ENCODE measurements around the gene TMEM164.
"Not testable (repeated sequence)": the region's sequence is repeated elsewhere in the genome, so short reads cannot be mapped to it uniquely, and the experiment has no call there.

Gene TMEM164

DNA sequence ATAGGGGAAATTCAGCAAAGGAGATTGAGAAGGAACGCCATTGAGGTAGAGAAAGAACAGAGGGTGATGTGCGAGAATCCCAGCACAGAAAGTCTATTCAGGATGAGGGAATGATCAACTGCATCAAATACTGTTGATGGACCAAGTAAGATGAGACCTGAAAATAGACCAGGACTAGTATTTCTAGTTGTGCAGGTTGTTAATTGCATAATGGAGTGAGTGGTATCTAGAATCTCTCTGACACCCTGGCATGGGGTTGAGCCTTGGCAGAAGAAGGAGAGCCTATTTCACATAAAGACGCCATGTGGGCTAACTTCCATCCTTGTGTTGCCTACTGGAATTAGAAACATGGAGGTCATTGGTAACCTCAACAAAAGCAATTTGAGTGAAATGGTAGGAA lies 135.6 kb downstream of the TMEM164 start:
- no peak for DNase-seq

DNA sequence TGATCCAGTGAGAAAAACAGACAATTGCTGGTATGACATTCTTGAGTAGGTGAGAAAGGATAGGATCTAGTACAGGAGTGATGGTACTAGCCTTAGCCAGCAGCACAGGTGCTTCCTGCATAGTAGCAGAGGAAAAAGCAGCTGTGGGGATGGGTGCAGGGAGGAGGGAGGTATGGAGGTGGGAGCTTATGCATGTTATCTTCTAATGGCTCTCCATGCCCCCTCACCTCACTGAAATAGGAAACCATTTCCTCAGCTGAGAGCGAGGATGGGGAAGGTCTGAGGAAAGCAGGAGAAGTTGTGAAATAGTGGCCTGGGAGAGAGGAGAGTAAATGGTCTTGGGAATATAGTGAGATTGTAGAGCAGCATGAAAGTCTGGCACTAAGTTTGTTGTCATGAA lies 136.3 kb downstream of the TMEM164 start:
- no peak for DNase-seq

DNA sequence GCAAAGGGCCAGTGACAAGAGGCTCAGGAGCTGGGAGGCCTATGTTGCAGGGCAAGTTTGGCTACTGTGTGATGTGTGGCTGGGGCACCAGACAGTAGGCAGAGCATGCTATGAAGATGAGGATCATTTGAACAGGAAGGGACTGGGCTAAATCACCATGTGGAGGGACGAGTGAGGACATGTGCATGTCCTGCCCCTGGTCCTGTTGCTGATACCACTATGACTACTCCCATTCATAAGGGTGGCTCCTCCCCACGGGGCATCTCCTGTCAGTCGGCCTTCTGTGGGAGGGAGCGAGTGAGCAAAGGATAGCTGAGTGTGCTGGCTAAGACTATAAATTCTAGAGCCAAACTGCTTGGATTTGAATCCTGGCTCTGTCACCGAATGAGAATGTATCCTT lies 139.2 kb downstream of the TMEM164 start:
- no peak for DNase-seq

DNA sequence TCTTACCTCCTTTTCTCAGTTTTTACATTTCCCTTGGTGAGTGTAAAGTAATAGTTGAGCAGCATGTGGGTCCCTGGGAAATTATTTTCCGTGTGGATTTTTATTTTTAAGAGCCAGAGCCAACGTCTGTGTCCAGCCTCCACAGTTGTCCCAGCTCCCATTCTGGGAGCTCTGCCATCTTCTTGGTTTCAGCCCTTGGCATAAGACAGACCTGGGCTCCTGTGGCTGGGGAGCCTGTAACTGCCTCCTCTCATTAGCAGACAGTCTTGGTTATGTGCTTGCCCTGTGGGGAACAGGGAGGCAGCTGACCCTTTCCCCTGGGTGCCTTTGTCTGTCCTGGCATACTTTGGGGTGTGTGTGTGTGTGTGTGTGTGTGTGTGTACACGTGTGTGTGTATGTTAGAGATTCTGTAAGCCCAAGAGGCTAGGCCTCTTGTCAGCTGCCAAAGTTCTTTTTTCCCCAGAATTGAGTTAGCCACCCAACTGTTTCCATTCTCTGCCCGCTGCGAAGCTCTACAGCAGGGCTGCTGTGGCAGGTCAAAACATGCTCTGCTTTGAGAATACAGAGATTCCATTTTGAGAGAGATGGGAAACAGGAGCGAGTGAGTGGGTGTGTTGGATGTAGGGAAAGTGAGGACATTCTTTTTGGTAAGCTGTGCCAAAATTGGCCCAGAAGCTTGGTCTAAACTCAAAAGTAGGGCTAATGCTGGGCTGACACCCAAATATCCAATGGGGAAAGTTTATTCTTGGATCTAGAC lies 140.7 kb downstream of the TMEM164 start:
- DNase-seq: no peak

DNA sequence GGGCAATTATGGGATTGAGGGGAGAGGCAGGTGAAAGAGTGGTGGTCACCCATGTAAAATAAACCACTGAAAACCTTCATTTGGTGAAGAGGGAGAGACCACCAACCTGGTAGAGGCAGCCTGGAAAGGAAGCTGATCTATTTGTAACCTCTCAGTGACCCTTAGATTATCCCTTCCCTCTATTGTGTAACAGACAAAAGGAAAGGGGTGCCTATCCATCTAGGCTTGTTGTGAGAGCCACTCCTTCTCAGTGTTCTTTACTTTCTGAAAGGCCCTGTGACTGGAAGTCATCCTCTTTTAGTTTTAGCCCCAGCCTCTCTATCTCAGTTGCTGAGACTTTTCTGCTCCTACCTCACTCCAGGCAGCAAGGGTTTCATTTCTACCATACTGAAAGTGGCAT lies 142.4 kb downstream of the TMEM164 start:
- no peak for DNase-seq

DNA sequence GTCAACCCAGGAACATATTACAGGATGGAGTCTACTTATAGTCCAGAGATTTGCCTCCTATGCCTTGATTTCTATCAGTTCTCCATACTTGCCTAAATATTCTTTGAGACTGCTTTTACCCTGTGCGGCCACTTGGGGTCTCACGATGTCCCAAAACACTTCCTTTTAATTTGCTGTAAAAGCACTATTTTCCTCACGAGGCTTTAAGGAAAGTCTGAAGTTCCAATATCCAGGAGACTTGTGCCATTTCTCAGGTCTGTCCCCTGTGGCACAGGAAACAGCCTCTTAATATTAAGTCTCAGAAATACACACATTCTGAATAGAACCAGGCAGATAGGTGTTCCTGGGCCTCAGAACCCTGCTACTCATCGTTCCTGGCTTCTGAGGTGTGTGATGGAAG lies 142.9 kb downstream of the TMEM164 start:
- peak; percentile 63 for DNase-seq

DNA sequence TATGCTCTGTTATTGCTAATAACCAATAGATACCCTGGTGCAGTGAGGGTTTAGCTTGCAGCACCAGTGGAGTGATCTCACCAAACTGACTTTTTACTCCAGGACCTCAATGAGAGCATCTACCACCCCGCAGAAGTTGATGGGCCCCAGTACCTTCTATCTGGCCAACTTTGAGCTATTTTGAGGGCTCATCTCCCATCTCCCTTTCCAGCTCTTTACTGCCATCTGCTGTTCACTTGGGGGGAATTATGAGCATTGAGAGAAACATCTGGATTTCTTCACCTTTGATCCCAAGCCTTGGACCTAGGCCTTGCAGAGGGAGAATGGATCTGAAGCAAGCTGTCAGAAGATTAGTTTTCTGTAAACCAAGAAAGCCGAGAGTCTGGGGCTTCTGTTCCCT lies 143.6 kb downstream of the TMEM164 start:
- DNase-seq: no peak

DNA sequence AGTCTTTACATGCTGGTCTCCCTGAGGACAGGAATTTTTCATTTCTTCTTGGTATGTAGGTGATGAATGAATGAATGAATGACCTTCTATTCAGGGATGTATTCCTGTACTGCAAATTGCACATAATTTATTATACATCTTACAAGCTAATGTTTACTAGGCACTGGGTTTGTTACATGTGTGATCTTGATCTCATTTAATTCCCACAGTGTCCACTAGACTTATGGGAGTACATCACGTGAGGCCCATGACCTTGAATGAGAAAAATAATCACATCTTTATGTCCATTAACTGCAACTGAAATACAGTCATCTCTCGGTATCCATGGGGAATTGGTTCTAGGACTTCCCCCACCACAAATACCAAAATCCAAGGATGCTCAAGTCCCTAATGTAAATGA lies 150.3 kb downstream of the TMEM164 start:
- no peak for DNase-seq

DNA sequence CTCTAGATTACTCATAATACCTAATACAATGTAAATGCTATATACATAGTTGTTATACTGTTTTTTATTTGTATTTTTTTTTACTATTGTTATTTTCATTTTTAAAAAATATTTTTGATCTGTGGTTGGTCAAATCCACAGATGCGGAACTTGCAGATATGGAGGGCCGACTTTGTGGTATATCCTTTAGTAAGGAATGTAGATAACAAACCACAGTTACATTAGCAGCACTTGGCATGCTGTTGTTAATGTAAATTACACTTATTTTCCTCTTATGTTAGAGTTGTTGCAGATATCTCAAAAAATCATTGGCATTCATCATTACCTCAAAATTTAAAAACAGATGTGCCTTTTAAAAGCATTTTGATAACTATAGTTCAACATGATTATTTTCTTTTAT lies 151.0 kb downstream of the TMEM164 start:
- DNase-seq: no peak

DNA sequence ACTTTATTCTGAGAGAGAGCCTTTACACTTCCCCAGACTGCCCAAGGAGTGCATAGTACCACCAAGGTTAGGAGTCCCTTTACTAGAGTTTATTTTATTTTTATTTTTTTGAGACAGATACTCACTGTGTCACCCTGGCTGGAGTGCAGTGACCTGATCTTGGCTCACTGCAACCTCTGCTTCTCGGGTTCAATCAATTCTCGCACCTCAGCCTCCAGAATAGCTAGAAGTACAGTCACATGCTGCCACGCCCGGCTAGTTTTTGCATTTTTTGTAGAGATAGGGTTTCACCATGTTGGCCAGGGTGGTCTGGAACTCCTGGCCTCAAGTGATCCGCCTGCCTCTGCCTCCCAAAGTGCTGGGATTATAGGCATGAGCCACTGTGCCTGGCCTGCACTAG lies 151.4 kb downstream of the TMEM164 start:
- not testable (repeated sequence) for DNase-seq

DNA sequence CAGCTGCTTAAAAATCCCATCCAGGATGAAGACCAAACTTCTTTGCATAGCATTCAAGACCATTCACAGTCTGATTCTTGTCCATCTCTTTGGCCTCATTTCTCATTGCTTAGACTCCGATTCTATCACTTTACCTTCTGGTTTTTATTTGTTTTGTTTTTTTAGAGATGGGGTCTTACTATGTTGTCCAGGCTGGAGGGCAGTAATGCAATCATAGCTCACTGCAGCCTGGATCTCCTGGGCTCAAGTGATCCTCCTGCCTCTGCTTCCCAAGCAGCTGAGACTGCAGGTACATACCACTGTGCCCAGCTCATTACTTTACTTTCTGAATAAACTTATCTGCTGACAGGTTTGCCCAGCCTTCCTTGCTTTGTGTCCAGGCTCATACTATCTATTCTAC lies 152.8 kb downstream of the TMEM164 start:
- no peak for DNase-seq

DNA sequence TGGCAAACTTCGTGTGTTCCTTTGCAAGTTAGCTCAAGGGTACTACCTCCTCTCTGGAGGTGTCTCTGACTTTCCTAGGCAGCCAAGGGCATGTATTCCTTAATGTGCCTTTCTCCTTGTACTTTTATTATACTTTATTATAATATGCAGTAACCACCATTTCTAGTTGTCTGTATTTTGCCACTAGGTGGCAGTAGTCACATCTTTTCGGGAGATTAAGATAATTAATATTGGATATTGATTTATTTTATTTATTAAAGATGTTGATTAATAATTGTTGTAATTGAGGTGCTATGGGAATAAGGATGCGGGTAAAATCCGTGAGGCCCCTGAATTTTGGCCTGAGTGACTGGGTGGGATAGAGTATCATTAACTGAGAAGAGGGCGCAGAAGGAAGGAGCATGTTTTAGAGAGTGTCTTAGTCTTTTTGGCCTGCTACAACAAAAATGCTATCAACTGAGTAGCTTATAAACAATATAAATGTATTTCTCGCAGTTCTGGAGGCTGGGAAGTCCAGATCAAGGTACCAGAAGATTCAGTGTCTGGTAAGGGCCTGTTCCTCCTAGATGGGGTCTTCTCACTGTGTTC lies 153.3 kb downstream of the TMEM164 start:
- DNase-seq: no peak

DNA sequence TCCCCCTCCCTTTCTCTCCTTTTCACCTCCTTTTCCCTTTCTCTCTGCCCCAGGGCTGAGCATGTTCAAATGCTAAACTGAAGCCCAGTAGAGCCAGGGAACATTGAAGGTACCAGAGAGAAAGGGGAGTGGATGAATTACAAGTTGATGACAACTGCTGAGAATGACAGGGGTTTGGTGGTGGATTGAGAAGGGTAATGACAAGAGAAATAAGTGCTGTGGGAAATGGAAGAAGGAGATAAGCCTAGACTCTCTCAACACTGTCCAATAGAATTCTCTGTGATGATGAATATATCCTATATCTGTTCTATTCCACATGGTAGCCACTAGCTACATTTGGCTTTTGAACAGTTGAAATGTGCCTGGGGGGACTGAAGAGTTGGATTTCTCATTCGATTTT lies 154.5 kb downstream of the TMEM164 start:
- DNase-seq: no peak

DNA sequence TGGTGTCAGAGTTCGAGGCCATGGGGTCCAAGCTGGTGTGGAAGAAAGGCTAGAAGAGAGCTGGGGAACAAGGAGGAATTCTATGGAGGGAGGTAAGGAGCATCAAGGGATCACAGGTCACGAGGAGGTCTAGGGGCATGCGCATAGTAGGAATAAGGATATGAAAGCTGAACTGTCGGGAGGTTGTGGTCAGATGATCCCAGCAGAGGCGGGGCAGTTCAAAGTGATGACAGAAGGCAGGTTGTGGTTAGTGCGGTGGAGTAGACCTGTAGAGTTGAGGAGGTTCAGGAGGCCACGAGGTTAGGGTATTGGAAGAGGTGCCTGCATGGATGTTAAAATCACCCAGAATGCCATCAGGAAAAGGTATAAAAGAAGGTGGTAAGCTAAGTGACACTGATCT lies 156.3 kb downstream of the TMEM164 start:
- no peak for DNase-seq

DNA sequence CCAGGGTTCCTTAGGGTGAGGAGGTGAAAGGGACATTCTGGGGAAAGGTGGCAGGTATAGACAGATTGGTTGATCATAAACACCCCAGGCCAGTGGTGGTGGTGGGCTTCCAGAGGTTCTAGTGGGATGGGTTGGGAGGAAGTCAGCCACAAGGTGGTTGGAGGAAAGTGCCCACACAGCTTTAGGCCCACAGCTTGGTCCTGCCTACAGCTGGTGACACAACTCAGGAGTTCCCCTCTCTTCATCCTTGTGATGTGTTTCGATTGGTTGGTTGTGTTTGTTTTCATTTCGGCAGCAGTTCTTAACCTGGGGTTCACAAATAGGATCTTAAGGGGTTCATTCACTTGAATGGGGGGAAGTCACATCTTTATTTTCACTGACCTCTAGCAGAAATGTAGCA lies 157.0 kb downstream of the TMEM164 start:
- no peak for DNase-seq

DNA sequence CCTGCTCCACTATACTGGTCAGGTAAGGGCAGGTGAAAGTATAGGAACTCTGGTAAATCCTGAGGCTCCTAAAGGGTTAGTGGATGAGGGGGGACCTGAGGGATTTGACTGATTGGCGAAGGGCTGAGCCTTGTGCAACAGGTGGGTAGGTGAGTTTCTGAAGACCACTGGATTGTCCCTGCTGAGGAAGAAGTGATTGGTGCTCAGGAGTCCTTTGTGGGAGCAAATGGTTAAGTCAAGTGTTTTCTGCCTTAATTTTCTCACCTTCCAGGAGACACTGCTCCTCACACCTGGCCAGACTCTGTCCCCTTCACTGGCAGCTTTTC lies 158.4 kb downstream of the TMEM164 start:
- DNase-seq: no peak

DNA sequence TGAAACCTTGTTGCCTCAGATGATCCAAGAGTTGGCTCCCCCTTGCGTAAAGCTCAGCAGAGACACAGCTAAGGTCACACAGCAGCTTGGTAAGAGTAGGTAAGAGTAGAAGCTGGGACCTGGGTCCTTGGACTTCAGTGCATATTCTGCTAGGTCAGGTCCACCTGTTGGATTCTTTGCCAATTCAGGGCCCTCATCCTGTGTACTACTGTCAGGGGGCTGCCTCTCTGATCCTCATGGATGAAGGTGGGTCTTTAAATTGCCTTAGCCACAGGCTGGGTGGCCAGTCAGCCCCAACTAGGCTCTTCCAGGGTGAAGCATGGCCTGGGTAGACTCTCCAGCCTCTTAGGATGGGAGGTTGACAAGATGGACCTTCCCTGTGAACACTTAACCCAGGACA lies 159.2 kb downstream of the TMEM164 start:
- no peak for DNase-seq

DNA sequence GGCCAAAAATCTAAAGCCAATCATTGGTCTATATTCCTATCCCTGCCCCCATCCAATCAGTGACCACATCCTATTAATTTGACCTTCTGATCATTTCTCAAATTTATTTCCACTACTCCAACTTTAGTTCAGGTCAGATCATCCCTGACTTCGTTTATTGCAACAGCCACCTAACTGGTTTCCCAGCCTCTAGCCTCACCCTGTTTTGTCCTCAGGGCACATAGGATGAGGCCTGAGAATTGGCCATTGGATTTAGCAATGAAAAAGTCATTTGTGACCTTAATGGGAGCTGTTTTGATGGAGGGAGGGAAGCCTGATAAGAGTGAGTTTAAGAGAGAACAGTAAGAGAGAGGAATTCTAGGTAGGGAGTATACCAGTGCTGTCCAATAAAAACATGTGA lies 160.0 kb downstream of the TMEM164 start:
- no peak for DNase-seq

DNA sequence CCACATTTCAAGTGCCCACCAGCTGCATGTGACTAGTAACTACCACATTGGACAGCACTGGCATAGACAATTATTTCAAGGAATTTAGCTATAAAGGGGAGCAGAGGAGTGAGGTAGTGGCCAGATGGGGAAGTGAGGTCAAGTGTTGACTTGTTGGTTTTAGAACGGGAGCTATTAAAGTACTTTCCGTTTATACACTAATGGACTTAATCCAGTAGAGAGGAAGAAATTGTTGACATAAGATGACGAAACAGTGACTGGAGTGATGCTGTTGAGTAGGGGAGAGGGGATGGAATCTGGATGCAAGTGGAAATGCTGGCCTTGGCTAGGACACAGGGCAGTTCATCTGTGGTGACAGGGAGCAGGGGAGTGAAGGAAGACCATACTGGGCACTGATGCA lies 160.6 kb downstream of the TMEM164 start:
- no peak for DNase-seq

DNA sequence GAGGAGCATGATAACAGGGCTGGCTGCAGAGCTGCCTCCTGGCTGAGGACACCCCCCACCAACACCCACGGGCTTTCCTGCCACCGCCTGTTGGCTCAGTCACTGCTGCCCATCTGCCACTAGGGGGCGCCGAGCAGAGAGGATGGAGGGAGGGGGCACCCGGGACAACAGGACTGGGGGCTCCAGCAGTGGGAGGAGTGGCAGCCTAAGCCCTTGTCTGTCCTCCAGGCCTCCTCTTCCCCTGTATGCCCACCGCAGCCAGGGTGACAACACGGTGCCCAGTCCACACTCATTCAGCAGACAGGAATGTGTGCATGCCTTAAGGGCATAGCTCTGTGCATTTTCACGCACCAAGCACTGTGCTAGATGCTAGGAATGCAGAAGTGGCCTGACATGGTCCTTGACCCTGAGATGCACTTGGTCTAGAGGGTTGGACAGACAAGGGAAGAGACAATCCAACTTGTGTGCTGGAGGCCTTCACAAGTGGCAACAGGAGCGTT lies 165.1 kb downstream of the TMEM164 start:
- peak; percentile 83 for DNase-seq

DNA sequence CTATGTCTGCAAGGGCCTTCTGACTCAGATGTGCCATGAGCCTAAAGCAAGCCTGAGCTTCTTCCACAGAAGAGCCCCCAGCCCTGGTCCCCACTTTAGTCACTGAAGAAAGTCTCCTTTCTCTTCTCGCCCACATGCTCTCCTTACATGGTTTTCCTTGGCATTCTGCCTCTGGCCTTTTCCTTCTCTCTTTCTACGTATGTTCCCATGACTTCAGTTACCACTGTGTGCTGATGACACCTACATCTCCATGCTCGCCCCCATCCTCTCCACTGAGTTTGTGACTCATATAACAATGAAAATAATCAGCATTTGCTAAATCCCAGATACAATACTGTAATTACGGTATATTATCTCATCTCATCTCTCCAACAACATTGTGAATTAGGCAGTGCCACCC lies 165.7 kb downstream of the TMEM164 start:
- no peak for DNase-seq

DNA sequence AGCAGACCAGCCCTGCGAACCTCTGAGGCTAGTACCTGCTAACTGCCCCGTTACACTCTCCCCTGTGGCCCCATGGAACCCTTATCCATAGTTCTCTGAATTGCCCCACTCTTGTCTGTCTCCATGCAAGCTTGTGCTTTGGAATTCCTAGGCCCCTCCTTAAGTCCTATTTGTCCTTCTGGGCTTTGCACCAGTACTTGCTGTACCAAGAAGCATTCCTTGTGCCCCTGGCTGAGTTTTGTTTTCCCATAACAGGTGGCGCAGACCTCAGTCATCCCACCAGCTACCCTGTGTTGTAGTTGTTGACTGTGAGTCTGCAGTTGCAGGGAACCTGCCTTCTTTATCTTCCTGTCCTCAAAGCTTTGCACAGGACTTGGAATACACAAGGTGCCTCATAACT lies 167.1 kb downstream of the TMEM164 start:
- DNase-seq: no peak

DNA sequence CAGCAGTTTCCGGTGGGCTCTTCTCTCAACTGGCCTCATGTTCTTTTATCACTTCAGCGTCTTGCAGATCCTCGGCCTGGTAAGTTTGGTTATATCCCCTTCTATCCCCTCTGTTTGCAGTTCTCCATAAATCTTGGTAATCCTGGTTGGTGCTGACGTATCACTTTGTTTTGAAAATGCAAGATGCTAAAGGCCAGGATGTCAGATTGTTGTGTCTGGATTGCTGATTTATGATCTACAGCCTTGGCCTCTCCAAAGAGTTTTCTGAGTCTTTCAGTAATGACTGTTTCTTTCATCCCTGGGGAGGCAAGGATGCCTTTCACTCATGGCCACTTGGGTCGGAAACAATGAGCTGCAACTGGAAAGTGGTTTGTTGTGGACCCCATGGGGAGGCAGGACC lies 168.5 kb downstream of the TMEM164 start:
- DNase-seq: no peak

DNA sequence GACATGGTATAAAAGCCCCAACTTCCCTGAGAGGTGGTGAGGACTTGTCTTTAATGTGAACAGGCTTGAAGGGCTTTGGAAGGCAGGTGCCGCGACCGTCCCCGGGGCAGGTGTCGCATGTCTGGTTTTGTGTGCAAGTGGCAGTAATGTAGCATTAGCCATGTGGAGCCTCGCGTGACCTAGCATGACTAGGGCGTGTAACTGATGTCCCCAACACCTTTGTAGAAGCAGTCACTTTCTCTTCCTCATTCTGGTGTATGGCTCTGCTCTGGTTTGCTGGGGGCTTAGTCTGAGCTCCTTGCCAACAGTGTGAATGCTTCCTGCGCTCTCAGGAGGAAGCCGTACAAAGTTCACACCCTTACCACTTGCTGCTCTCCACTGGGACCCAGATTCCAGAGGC lies 169.3 kb downstream of the TMEM164 start:
- no peak for DNase-seq

Data from activated effector memory CD4-positive, alpha-beta T cell treated with anti-CD3 and anti-CD28 coated beads, Interleukin-2, amount 50 U/mL, for 16 hours (primary cell).